HuH-7 (cell line): Measurements from ENCODE around the gene SPTBN1.

Experiments
- DNase-seq: peaks from one replicate; pipeline ENCODE4 v3.0.0; 2011; ENCODE audit warnings: low spot score

The SPTBN1 gene

GRCh38 chr2:54653572-54654204, 197.6 kb downstream of the SPTBN1 start:
- DNase-seq, result no peak

GRCh38 chr2:54655046-54655809, 199.1 kb downstream of the SPTBN1 start:
- no peak for DNase-seq

GRCh38 chr2:54656863-54657262, 200.7 kb downstream of the SPTBN1 start:
- DNase-seq, result no peak

- DNase-seq, result peak; percentile 81
Observed at GRCh38 chr2:54657664-54658083, 201.5 kb downstream of the SPTBN1 start.

GRCh38 chr2:54658564-54659071, 202.5 kb downstream of the SPTBN1 start:
- no peak for DNase-seq

- no peak for DNase-seq
Observed at GRCh38 chr2:54659527-54659926, 203.4 kb downstream of the SPTBN1 start.

- no peak for DNase-seq
Observed at GRCh38 chr2:54660752-54661151, 204.6 kb downstream of the SPTBN1 start.

GRCh38 chr2:54663424-54664030, 207.4 kb downstream of the SPTBN1 start:
- no peak for DNase-seq

GRCh38 chr2:54664238-54664786, 208.2 kb downstream of the SPTBN1 start:
- DNase-seq, result no peak

GRCh38 chr2:54665436-54665856, 209.3 kb downstream of the SPTBN1 start:
- peak; percentile 75 for DNase-seq

GRCh38 chr2:54666131-54666633, 210.1 kb downstream of the SPTBN1 start:
- no peak for DNase-seq

GRCh38 chr2:54666634-54667265, 210.6 kb downstream of the SPTBN1 start:
- peak; percentile 66 for DNase-seq

- no peak for DNase-seq
Observed at GRCh38 chr2:54667266-54667639, 211.1 kb downstream of the SPTBN1 start.

- no peak for DNase-seq
Observed at GRCh38 chr2:54667726-54668650, 211.9 kb downstream of the SPTBN1 start.

GRCh38 chr2:54668711-54669110, 212.6 kb downstream of the SPTBN1 start:
- no peak for DNase-seq

- peak; percentile 76 for DNase-seq
Observed at GRCh38 chr2:54669677-54670484, 213.8 kb downstream of the SPTBN1 start.

- DNase-seq, result no peak
Observed at GRCh38 chr2:54670485-54671009, 214.4 kb downstream of the SPTBN1 start.

GRCh38 chr2:54671010-54671409, 214.9 kb downstream of the SPTBN1 start:
- no peak for DNase-seq

GRCh38 chr2:54671875-54672589, 215.9 kb downstream of the SPTBN1 start:
- DNase-seq, result peak; percentile 39
